Posterior cingulate gyrus (tissue), 11 donors: Measurements from ENCODE around the gene SNX9.
"Not testable (repeated sequence)": the region's sequence is repeated elsewhere in the genome, so short reads cannot be mapped to it uniquely, and the experiment has no call there.

Experiments
- DNase-seq, 10 donors: peaks; one replicate each; pipeline versions ENCODE4 v3.0.0 to v3.0.0-alpha.2; 2020 to 2021; ENCODE audit warnings: mixed read lengths in 3 of 10
- intact Hi-C: fragments of 100-400 bp; cut with DNase I; formaldehyde crosslinking; loops from one replicate; pipeline ENCODE4 v1.15.1; 2023

SNX9 gene

GRCh38 chr6:157944983-157945931 lies 122.2 kb downstream of the SNX9 start:
- intact Hi-C loops, result loop anchor here (5.0 to 10.0 kb wide), 2 partner anchors 43 to 300 kb away; no protein-coding TSS in a partner anchor

GRCh38 chr6:157946053-157946617 lies 123.1 kb downstream of the SNX9 start:
- peak in 1 of 10 donors; percentile 74 for DNase-seq
- intact Hi-C loops, result loop anchor here (10.0 kb wide), 1 partner anchor 301 kb away; no protein-coding TSS in a partner anchor

More at GRCh38 chr6:157944983-157945931, 122.2 kb downstream of the SNX9 start:
- DNase-seq, result no peak

GRCh38 chr6:157946865-157947532 lies 124.0 kb downstream of the SNX9 start:
- intact Hi-C loops, result loop anchor here (1.0 to 10.0 kb wide), 2 partner anchors 191 to 302 kb away; no protein-coding TSS in a partner anchor
- DNase-seq, result peak in 1 of 10 donors; percentile 80

DNA sequence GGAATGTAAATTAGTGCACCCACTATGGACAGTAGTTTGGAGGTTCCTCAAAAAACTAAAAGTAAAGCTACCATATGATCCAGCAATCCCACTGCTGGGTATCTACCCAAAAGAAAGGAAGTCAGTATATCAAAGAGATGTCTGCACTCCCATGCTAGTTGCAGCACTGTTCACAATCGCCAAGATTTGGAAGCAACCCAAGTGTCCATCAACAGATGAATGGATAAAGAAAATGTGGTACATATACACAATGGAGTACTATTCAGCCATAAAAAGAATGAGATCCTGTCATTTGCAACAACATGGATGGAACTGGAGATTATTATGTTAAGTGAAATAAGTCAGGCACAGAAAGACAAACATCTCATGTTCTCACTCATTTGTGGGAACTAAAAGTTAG lies 127.9 kb downstream of the SNX9 start:
- intact Hi-C loops, DNase-seq: not testable (repeated sequence)

DNA sequence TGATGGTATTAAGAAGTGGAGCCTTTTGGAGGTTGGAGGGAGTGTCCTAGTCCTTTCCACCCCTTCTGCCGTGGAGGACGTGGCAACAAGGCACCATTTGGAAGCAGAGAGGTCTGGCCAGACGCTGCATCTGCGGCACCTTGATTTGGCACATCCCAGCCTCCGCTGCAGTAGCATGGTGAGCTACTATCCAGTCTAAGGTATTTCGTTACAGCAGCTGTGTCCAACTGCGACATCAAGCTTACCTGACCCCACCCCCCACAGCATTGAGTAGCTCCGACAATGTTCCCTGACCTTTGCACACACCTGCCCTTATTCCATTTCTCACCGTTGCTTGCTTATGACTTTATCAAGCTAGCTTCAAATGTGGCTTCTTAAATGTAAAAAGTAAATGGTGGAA lies 128.8 kb downstream of the SNX9 start:
- DNase-seq, result no peak
- intact Hi-C loops, result no loop called here

- intact Hi-C loops, result no loop called here
These were observed 129.9 kb downstream of the SNX9 start for GRCh38 chr6:157952861-157953351.

GRCh38 chr6:157953580-157954091 lies 130.6 kb downstream of the SNX9 start:
- no peak for DNase-seq
- intact Hi-C loops, result no loop called here

More at GRCh38 chr6:157952861-157953351, 129.9 kb downstream of the SNX9 start:
- no peak for DNase-seq

GRCh38 chr6:157954150-157955117 lies 131.4 kb downstream of the SNX9 start:
- intact Hi-C loops, result no loop called here

DNA sequence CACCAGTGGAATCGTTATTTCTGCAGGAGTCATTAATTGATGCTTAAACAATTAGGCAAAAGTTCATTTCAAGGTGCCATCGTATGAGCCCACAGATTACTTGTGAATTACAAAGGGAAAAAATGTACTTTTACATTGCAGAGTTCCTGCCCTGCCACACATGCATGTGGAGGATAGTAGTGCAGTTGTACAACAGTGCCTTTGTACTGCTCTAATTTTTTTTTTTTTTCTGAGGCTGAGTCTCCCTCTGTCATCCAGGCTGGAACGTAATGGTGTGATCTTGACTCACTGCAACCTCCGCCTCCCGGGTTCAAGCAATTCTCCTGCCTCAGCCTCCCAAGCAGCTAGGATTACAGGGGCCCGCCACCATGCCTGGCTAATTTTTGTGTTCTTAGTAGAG lies 132.6 kb downstream of the SNX9 start:
- intact Hi-C loops, result no loop called here
- DNase-seq, result no peak

More at GRCh38 chr6:157954150-157955117, 131.4 kb downstream of the SNX9 start:
- DNase-seq, result no peak

DNA sequence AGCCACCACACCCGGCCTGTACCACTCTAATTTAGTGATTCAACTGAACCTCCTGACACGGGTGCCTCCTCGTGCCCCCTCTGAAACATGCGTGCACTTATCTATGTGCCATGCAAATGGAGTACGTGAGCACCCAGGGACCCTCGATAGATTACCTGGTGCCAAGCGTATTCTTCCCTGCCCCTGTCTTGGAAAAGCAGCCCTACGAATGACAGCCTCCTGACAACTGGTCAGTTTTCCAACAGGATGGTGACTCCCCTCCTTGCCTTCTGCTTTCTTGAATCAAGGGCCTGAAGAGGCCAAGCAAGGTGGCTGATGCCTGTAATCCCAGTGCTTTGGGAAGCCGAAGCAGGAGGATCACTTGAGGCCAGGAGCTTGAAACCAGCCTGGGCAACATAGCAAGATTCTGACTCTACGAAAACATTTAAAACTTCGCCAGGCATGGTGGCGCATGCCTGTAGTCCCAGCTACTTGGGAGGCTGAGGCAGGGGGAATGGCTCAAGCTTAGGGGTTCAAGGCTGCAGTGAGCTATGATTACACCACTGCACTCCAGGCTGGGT lies 133.2 kb downstream of the SNX9 start:
- no peak for DNase-seq
- intact Hi-C loops, result no loop called here

GRCh38 chr6:157959451-157960227 lies 136.6 kb downstream of the SNX9 start:
- DNase-seq, result no peak
- intact Hi-C loops, result no loop called here

GRCh38 chr6:157961153-157961831 lies 138.2 kb downstream of the SNX9 start:
- DNase-seq, result no peak
- intact Hi-C loops, result no loop called here

DNA sequence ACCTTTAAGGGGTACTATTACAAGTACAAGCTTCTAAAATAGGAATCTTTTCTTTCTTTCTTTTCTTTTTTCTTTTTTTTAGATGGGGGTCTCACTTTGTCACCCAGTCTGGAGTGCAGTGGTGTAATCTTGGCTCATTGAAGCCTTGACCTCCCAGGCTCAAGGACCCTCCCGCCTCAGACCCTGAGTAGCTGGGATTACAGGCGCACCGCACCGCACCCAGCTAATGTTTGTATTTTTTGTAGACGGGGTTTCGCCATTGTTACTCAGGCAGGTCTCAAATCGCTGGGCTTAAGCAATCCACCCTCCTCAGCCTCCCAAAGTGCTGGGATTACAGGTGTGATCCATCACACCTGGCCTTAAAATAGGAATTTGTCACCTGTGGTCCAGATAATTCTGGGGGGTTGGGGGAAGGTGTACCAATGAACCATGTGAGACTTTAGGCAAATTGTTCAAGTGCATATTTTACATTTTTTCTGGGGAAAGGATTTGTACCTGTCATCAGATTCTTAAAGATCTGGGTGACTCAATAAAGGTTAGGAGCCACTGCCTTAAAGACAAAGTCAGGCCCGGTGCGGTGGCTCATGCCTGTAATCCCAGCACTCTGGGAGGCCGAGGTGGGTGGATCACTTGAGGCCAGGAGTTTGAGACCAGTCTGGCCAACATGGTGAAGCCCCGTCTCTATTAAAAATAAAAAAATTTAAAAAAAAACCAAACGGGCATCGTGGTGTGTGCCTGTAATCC lies 139.0 kb downstream of the SNX9 start:
- DNase-seq, result no peak
- intact Hi-C loops, result no loop called here

GRCh38 chr6:157962601-157963302 lies 139.7 kb downstream of the SNX9 start:
- intact Hi-C loops, result no loop called here
- DNase-seq, result peak in 1 of 10 donors; percentile 65

DNA sequence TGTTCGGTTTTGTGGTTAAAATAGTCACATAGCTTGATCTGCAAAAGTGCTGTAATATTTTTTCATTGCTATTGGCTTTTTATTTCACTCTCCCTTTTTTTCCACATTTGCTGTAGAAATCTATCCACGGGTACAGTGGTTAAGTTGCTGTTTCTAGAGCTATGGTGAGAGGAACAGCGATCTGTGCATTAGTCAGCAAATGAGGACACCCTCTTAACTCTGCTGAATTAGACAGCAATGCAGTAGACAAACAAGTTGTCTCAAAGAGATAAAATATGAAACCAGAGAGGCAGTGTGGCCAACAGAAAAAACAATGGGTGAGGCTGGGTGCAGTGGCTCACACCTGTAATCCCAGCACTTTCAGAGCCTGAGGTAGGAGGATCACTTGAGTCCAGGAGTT lies 141.1 kb downstream of the SNX9 start:
- peak in 1 of 10 donors; percentile 11 for DNase-seq

GRCh38 chr6:157965387-157965786 lies 142.3 kb downstream of the SNX9 start:
- intact Hi-C loops, result no loop called here
- peak in 1 of 10 donors; percentile 12 for DNase-seq

More for the DNA sequence above, 141.1 kb downstream of the SNX9 start:
- intact Hi-C loops, result no loop called here
